GM18526 (cell line): ENCODE results near the gene CDC42SE2.

Experiments used
- POLR2A ChIP-seq: IDR thresholded peaks from 3 replicates; pipeline ENCODE4 v1.6.1; 2011; ENCODE audit not compliant: insufficient read length; ENCODE audit errors: extremely low read depth

Gene CDC42SE2

GRCh38 chr5:131418846-131419245 lies 155.0 kb downstream of the CDC42SE2 start:
- TF ChIP-seq POLR2A = no peak

DNA sequence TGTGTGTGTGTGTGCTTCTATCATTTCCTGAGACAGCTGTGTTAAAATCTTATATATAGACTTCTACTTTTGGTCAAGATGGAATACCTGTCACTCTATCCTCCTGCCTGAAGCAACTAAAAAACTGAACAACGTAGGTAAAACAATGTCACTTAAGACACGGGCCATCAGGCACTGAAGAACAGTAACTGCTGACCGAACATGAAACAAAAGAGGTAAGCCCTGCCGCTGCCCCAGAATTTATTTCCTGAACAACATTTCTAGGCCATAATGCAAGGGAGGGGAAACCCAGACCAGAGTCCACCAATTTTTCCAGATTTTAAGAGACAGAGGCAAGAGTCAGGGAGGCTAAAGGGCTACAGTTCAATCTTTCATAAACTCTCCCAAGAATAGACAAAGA lies 156.0 kb downstream of the CDC42SE2 start:
- no peak for TF ChIP-seq POLR2A

DNA sequence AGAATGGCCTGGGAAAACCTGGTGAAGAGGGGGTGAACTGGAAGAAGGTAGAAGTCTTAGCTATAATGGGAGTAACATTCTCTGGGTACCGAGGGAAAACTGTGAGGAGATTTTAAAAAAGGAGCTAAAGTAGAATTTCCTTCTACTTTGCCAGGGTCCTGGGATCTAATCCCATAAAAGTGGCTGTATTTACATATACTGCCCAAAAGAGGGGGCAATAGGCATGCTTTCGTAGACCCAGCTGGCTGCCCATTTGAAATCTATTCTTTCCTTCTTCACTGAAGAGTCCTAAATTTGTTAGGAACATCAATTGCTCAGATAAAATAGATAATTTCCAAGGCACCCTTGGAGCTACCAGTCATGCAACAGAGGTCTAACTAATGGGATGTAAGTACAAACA lies 159.2 kb downstream of the CDC42SE2 start:
- no peak for TF ChIP-seq POLR2A

GRCh38 chr5:131426011-131426410 lies 162.2 kb downstream of the CDC42SE2 start:
- TF ChIP-seq POLR2A = no peak

DNA sequence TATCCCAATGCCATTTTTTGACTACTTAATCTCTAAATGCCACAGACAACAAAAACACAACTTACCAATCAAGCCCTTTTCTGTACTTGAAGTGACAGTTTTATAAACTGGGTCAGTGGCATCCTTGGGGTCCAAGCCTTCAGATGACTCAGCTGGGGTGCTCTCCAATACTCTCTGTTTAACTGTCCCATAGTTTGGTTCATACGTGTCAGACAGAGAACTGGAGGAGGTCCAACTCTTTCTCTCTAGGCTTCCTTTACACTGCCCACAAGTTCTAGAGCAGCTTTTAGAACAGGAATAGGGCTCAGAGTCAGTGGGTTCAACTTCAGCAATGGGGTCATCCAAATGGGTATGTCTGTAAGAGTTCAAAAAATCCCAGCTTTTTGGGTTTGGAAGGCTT lies 166.9 kb downstream of the CDC42SE2 start:
- no peak for TF ChIP-seq POLR2A

- TF ChIP-seq POLR2A = no peak
Measured at GRCh38 chr5:131431794-131432193, 167.9 kb downstream of the CDC42SE2 start.

DNA sequence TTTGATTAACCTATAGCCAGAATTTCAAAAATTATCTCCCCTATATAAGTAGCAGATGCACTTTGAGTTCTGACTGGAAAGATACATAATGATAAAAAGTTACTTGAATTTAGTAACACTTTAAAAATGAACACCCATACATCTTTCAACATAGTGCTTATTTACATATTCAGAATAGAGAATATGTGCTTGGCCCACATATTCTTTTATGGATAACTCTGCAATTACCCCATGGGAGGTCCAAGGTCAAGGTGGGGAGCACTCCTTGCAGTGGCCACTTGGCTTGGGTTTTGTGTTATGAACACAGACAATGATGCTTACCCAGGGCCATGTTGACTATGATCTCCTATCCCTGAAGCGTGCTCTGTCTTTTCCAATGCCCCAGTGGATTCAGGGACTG lies 169.3 kb downstream of the CDC42SE2 start:
- no peak for TF ChIP-seq POLR2A

DNA sequence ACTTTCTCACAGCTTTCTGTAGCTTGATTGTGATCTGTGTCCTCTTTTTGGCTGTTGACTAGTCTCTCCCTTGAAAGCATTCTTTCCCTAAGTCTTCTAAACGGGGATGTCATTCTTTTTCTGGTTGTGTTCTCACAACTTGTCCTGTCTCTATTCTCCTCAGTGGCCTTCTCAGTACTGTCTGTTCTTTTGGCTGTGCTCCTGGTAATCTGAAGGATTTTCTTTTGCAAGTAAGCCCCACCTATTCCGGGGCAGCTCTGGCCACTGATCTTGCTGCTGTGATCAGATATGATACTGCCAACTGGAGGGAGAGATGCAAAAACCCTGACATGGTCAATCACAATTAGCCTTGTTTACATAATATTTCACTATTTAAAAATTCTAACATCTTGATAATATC lies 172.2 kb downstream of the CDC42SE2 start:
- TF ChIP-seq POLR2A = no peak

- no peak for TF ChIP-seq POLR2A
Measured at GRCh38 chr5:131441184-131441583, 177.3 kb downstream of the CDC42SE2 start.
